Activated CD4-positive, alpha-beta T cell treated with anti-CD3 and anti-CD28 coated beads for 4 hours (primary cell): ENCODE data around the gene RAVER1.

Source experiments
- DNase-seq, 2 donors: peaks; one replicate each; pipeline ENCODE4 v3.0.0-alpha.2; 2020

RAVER1 gene

GRCh38 chr19:10317045-10317856, 16.1 kb downstream of the RAVER1 start:
- DNase-seq, result no peak

DNA sequence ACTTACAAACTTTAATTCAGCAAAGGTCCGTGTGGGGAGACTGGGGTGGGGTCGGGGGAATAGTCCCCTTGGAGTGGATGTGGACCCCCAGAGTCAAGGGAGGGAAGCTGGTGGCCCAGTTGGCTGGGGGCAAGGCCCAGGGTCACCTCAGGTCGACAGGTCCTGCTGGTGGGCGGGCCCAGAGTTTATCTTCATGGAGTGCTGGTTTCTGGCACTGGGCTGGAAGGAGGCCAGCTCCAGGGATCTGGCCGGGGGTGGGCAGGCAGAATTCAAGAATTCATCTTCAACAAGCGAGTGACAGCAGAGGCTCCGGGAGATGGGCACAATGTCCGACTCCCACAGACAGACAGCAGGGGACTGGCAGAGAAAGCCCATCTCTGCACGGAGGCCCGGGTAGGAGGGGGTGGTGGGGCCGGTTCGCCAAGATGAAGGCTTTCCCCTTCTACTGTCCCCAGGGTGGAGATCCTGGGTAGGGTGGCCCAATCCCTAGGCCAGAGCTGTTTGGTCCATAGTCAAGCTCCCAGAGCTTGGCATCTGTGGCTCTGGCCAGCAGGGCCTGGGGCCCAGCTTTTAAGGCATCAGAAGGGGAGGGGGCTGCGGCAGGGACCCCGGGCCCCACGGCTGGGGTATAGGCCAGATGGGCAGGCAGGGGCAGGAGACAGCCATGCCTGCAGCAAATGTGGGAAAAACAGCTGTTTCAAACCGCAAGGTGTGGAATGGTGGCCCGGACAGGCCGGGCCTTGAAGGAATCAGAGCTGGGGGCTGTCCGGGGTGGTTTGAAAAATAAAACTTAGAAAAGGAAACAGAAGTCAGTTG, 16.9 kb downstream of the RAVER1 start:
- DNase-seq, result no peak

DNA sequence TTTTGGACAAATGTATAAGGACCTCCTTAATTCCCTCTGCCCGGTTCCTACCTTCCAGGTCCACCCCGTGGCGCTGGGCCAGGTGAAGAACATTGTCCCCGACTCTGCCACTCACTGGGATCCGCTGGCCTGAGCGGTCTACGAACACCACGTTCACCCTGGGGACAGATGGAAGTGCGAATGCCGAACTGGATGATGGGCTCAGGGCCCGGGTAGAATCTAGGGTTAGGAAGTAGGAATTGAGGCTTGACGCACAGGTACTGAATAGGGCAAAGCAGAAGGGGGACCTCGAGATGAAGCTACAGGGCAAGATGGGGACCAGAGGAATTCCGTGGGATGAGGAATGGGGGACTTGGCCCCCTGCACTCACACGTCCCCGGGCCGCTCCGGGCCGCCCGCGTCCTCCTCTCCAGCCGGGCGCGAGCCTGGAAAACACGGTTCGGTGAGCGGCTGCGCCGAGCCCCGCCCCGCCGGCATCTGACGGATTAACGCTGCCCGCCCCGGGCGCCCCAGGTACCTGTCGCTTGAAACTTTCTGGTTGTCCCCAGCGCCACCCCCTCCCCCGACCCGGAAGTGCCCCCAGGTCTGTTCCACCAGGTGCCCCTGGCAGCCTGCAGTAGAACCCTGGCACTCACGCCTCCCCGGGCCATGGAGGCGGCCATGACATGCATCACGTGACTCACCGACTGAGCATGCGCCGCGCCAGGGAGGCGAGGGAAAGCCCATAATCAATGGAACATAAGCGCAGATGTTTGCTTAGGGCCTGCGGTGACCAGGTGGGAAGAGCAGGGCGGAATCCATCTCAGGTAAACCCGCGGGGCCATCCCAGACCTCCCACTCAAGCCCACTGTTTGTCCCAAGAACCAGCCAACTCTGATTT, 17.8 kb downstream of the RAVER1 start, which contains the start of gene FDX2:
FDX2 (minus strand) TSS at position 681 of the 880 bp plus-strand sequence; CDS start at position 662, 19 bp downstream.
- peak; percentile 92 to 95 for DNase-seq

- DNase-seq, result no peak
Measured at GRCh38 chr19:10309423-10309822, 23.9 kb downstream of the RAVER1 start, which contains the start of gene ZGLP1. Gene ZGLP1, minus strand, starts transcription at chr19:10309815.

DNA sequence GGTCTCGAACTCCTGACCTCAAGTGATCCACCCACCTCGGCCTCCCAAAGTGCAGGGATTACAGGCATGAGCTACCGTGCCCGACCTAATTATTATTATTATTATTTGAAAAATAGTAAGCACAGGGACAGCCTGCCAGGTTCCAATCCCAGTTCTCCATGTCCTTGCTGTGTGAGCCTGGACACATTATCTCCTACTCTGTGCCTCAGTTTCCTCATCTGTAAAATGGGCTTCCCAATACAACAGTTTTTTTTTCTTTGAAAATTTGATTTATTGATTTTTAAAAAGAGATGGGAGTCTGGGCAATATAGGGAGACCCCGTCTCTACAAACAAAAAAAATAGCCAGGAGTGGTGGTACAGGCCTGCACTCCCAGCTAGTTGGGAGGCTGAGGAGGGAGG, 27.0 kb downstream of the RAVER1 start:
- DNase-seq, result no peak

GRCh38 chr19:10305139-10305806, 28.1 kb downstream of the RAVER1 start:
- DNase-seq, result no peak

GRCh38 chr19:10299545-10300458, 33.5 kb downstream of the RAVER1 start:
- DNase-seq, result no peak

- DNase-seq, result no peak
Measured at GRCh38 chr19:10295847-10296591, 37.3 kb downstream of the RAVER1 start.

DNA sequence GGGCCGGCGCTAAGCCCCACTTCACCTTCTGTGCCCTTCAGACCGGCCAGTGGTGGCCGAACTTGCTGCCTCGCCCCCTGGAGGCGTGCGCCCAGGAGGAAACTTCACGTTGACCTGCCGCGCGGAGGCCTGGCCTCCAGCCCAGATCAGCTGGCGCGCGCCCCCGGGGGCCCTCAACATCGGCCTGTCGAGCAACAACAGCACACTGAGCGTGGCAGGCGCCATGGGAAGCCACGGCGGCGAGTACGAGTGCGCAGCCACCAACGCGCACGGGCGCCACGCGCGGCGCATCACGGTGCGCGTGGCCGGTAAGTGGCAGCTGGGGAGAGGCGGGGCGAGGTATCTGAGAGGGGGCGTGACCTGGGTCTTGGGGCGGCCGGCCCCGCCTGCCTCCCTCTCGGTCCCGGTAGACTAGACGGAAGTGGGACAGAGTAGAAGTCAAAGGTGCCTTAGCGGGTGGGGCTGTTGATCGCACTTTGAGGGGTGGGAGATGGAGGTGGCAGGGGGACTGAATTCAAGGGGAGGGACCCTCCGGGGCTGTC, 38.0 kb downstream of the RAVER1 start:
- peak; percentile 65 to 68 for DNase-seq

DNA sequence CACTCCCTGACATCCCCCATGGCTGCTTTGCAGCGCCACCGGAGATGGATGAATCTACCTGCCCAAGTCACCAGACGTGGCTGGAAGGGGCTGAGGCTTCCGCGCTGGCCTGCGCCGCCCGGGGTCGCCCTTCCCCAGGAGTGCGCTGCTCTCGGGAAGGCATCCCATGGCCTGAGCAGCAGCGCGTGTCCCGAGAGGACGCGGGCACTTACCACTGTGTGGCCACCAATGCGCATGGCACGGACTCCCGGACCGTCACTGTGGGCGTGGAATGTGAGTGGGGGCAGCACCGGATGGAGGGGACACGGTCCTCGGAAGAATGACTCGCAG, 39.0 kb downstream of the RAVER1 start:
- DNase-seq, result no peak

DNA sequence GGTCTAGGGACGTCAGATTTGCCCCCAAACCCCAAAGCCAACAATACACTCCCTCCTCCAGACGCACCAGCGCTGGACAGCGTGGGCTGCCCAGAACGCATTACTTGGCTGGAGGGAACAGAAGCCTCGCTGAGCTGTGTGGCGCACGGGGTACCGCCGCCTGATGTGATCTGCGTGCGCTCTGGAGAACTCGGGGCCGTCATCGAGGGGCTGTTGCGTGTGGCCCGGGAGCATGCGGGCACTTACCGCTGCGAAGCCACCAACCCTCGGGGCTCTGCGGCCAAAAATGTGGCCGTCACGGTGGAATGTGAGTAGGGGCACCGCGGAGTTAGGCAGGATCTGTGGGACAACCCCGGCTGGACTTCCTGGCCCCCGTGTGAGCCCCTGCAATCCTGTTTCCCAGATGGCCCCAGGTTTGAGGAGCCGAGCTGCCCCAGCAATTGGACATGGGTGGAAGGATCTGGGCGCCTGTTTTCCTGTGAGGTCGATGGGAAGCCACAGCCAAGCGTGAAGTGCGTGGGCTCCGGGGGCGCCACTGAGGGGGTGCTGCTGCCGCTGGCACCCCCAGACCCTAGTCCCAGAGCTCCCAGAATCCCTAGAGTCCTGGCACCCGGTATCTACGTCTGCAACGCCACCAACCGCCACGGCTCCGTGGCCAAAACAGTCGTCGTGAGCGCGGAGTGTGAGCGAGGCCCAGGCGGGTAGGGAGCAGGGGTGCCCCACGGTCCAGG, 39.5 kb downstream of the RAVER1 start:
- no peak for DNase-seq

- DNase-seq, result no peak
Measured at GRCh38 chr19:10292789-10293636, 40.3 kb downstream of the RAVER1 start.

GRCh38 chr19:10292206-10292788, 41.0 kb downstream of the RAVER1 start:
- DNase-seq, result peak; percentile 64

DNA sequence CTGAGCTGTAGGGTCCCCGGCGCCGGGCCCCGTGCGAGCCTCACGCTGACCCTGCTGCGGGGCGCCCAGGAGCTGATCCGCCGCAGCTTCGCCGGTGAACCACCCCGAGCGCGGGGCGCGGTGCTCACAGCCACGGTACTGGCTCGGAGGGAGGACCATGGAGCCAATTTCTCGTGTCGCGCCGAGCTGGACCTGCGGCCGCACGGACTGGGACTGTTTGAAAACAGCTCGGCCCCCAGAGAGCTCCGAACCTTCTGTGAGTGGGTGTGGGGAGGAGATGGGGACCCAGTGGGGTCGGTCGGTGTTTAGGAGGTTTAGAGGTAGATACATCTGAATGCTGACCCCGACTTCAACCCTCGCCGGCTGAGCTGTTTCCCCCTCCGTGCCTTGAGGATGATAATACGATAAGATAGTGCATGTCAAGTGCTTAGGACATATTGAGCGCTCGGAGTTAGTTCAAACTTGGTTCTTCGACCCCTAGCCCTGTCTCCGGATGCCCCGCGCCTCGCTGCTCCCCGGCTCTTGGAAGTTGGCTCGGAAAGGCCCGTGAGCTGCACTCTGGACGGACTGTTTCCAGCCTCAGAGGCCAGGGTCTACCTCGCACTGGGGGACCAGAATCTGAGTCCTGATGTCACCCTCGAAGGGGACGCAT, 41.6 kb downstream of the RAVER1 start:
- DNase-seq, result no peak

DNA sequence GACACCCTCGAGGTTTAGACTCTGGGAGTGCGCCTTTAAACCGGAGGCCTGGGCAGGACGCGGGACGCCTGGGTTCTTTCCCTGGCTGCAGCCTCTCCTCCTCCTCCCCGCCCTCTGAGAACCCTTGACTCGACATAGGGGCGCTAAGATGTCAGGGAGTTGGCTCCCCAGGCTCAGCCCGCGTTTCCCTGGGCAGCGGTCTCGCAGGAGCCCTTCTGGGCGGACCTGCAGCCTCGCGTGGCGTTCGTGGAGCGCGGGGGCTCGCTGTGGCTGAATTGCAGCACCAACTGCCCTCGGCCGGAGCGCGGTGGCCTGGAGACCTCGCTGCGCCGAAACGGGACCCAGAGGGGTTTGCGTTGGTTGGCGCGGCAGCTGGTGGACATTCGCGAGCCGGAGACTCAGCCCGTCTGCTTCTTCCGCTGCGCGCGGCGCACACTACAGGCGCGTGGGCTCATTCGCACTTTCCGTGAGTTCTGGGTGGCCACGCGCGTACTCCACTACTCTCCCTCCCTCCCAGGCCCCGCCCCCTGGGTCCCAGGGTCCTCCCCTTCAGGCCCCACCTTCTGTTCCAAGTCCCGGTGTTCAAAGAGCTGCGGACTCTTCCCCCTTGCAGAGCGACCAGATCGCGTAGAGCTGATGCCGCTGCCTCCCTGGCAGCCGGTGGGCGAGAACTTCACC, 42.3 kb downstream of the RAVER1 start:
- DNase-seq, result peak; percentile 54 to 62

- DNase-seq, result no peak
Measured at GRCh38 chr19:10290357-10290875, 42.9 kb downstream of the RAVER1 start.
